ENCODE measurements around the gene RPL29.

Gene RPL29

GRCh38 chr3:52029535-52029934 is 33.8 kb upstream of the RPL29 start:
- ChIA-PET POLR2A (interaction anchor here (1.7 kb wide), 1 partner anchor 28 kb away, joined by 7 read pairs; the partner anchor contains the start of gene DUSP7), CTCF (interaction anchor here (0.7 to 2.3 kb wide), 6 partner anchors 9 to 115 kb away, joined by 3 to 6 read pairs (median 3); no protein-coding TSS in a partner anchor)
- no peak for DNase-seq (ENCODE audit: low read depth, low spot score)
- no peak overlapping the region for H3K4me3 ChIP-seq (ENCODE audit: low read depth, low read length)
- TF ChIP-seq, protein P1, sequence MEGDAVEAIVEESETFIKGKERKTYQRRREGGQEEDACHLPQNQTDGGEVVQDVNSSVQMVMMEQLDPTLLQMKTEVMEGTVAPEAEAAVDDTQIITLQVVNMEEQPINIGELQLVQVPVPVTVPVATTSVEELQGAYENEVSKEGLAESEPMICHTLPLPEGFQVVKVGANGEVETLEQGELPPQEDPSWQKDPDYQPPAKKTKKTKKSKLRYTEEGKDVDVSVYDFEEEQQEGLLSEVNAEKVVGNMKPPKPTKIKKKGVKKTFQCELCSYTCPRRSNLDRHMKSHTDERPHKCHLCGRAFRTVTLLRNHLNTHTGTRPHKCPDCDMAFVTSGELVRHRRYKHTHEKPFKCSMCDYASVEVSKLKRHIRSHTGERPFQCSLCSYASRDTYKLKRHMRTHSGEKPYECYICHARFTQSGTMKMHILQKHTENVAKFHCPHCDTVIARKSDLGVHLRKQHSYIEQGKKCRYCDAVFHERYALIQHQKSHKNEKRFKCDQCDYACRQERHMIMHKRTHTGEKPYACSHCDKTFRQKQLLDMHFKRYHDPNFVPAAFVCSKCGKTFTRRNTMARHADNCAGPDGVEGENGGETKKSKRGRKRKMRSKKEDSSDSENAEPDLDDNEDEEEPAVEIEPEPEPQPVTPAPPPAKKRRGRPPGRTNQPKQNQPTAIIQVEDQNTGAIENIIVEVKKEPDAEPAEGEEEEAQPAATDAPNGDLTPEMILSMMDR (IDR thresholded peaks at IDR 0.05; ENCODE audit: insufficient read depth, low read length, missing control alignments) = no peak

DNA sequence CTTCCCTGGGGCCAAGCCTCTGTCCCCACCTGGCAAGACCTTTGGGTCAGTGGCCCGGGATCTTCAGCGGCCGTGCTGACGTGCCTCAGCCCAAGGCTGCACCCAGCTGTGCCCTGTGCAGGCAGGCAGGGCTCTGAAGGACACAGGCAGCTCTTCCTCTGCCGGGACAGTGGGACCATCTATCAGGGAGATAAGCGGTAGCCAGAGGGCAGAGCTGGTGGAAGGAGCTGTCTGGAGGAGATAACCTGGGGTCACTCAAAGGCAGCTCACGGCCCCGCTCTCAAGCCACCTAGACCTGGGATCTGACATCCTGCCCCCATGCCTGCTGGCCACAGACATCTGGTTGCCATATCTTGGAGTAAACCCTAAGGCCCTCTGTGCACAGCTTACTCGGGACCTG is 33.4 kb upstream of the RPL29 start:
- POLR2A ChIA-PET = interaction anchor here (0.6 to 1.7 kb wide), 3 partner anchors 24 to 310 kb away, joined by 3 to 7 read pairs (median 3); partner anchors contain the start of gene DUSP7
- H3K4me3 ChIP-seq (ENCODE audit: low read depth, low read length) = no peak overlapping the region
- DNase-seq (ENCODE audit: low read depth, low spot score) = no peak
- TF ChIP-seq, protein P1 (IDR thresholded peaks at IDR 0.05; ENCODE audit: insufficient read depth, low read length, missing control alignments) = no peak
- CTCF ChIA-PET = interaction anchor here (1.0 to 2.3 kb wide), 5 partner anchors 9 to 116 kb away, joined by 3 to 7 read pairs (median 4); no protein-coding TSS in a partner anchor

DNA sequence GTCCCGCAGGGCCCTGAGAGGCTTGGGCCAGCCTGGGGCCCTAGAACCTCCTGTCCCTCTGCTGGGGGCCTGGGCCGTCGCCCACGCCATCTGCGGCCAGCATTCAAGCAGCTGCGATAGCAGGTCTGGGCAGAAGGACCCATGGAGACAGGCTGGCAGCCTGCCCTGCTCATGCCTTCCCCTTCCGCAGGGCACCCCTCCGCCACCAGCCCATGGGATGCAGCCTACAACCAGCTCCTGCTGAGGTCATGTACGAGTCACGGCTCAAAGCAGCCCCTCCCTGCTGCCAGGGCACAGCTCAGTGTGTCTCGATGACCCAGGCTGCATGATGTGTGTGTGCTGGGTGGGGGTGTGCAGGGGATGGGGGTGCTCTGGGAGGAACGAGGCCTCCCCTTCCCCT is 32.9 kb upstream of the RPL29 start:
- TF ChIP-seq, protein P1 (IDR thresholded peaks at IDR 0.05; ENCODE audit: insufficient read depth, low read length, missing control alignments) = no peak
- no peak overlapping the region for H3K4me3 ChIP-seq (ENCODE audit: low read depth, low read length)
- CTCF ChIA-PET = interaction anchor here (1.2 to 2.3 kb wide), 4 partner anchors 10 to 116 kb away, joined by 3 to 7 read pairs (median 5); no protein-coding TSS in a partner anchor
- POLR2A ChIA-PET = interaction anchor here (0.6 to 1.7 kb wide), 3 partner anchors 24 to 311 kb away, joined by 3 to 7 read pairs (median 3); partner anchors contain the start of gene DUSP7
- DNase-seq (ENCODE audit: low read depth, low spot score) = no peak

- TF ChIP-seq, protein P1 (IDR thresholded peaks at IDR 0.05; ENCODE audit: insufficient read depth, low read length, missing control alignments) = no peak
- ChIA-PET POLR2A (no interaction called here), CTCF (no interaction called here)
- no peak for DNase-seq (ENCODE audit: low read depth, low spot score)
- no peak overlapping the region for H3K4me3 ChIP-seq (ENCODE audit: low read depth, low read length)
Measured at GRCh38 chr3:52026041-52026440, 30.3 kb upstream of the RPL29 start.

DNA sequence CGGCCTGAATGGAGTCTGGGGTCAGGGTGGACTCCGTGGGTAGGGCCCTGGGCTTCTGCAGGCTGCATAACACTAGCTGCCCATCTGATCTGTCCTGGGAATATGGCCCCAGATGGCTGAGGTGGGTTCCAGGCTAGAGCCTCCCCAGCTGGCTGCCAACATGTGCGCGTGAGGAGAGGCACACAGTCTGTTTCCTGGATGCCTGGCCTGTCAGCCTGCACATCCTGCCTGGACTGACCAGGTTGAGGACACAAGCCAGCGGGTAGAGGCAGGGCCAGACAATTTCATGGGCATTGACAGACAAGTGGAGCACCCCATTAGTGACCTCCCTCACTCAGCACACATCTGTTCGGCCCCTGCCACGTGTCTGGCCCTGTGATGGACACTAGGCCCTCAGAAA is 29.8 kb upstream of the RPL29 start:
- POLR2A ChIA-PET = no interaction called here

DNA sequence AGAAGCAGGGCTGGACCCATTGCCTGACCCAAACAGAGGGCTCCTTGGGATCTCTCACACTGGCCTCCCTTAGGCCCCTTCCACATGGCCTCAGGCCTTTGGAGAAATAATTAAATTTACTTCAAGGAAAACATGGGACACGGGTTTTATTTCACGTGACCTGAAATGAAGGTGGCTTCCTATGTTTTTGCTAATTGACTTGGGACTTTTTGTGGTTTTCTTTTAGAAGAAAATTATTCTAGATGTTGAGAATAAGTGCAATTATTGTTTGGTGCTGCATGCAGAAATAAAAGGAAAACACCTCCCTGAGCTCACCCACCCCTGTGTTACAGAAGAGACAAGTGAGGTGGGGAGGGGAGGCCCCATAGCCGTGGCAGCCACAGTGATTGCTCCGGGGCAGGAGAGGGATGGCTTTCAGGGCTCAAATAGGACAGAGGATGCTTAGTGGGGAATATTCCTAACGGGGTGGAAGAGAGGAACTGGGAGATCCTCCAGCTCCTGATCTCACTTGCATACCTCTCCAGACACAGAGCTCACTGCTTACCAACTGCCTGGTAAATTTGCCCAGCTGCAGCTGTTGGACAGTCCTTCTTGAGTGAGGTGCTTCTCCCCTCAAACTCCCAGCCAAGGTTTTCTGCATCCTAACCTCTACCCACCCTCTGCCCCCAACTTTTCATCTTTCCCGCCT is 29.2 kb upstream of the RPL29 start:
- H3K4me3 ChIP-seq (ENCODE audit: low read depth, low read length) = no peak overlapping the region
- ChIA-PET POLR2A (no interaction called here), CTCF (no interaction called here)
- no peak for DNase-seq (ENCODE audit: low read depth, low spot score)
- TF ChIP-seq, protein P1 (IDR thresholded peaks at IDR 0.05; ENCODE audit: insufficient read depth, low read length, missing control alignments) = no peak

More for the DNA sequence above, 29.8 kb upstream of the RPL29 start:
- TF ChIP-seq, protein P1 (IDR thresholded peaks at IDR 0.05; ENCODE audit: insufficient read depth, low read length, missing control alignments) = no peak
- no peak overlapping the region for H3K4me3 ChIP-seq (ENCODE audit: low read depth, low read length)
- CTCF ChIA-PET = no interaction called here
- no peak for DNase-seq (ENCODE audit: low read depth, low spot score)
